ENCODE measurements around the gene S1PR1.
"Not testable (repeated sequence)": the region's sequence is repeated elsewhere in the genome, so short reads cannot be mapped to it uniquely, and the experiment has no call there.

Gene S1PR1

DNA sequence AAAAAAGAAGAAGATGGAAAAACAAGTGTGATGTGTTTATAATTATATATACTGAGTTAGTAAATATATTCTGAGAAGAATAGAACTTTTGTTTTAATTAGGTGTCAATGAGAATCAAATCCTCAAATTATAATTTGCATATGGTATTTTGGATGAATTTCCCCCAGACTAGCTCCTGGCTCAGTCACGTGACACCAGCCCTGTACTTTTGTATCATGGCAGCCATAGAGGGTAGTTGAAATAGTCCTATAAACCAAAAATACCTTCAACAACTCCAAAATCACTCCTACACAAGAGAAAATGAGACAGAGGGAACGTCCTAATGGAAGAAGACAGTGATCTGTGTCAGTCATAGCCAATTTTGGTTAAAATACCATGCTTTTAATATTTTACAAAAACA lies 9.0 kb upstream of the S1PR1 start:
- H3K4me1 ChIP-seq (ENCODE audit: control insufficient read depth, insufficient read depth, low read length), result no peaks in the 10 kb centered on the region
- no peak overlapping the region for H3K9ac ChIP-seq (ENCODE audit: low read length)
- no peaks in the 10 kb centered on the region for H3K9me3 ChIP-seq (ENCODE audit: control insufficient read depth, low read length)
- no peak overlapping the region for H3K4me3 ChIP-seq (ENCODE audit: low read length)
- H3K36me3 ChIP-seq (ENCODE audit: control insufficient read depth, insufficient read depth, low read length), result no peaks in the 10 kb centered on the region
- no peaks in the 10 kb centered on the region for H3K27me3 ChIP-seq (ENCODE audit: control insufficient read depth, insufficient read depth, low read length)

DNA sequence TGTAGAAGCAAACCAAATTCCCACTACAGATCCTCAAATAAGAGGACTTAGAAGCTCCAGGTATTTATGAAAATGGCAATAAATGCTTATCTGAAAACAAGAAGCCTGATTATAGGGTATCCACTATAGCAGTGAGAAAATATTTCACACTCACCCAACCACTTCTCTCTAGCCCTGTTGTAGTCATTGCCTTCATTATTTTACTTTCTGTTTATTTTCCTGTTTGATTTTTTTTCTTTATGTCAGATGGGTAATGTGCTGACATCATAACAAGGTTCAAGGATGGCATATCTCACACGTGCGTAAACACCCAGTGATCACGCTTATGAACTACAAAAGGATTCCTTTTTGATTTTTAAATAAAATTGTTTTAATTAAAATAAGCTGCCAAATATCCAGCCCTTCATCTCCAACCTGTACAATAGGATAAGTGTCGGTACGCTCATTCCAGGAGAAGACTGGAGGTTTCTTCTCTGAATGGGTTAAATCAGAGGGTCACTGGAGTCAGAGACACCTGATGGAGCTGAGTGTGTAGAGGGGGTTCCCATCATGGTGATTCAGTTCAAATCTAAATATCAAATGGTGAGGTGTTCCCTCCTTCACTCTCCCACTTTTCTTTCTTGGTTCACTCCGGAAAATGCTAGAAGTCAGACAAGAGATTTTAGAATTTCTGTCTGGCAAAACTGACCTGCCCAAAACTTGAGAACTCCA lies 8.2 kb upstream of the S1PR1 start:
- Histone ChIP-seq H3K36me3 (ENCODE audit: control insufficient read depth, insufficient read depth, low read length) (no peaks in the 10 kb centered on the region), H3K9me3 (ENCODE audit: control insufficient read depth, low read length) (no peaks in the 10 kb centered on the region), H3K27me3 (ENCODE audit: control insufficient read depth, insufficient read depth, low read length) (no peaks in the 10 kb centered on the region), H3K9ac (ENCODE audit: low read length) (no peak overlapping the region), H3K4me3 (ENCODE audit: low read length) (no peak overlapping the region), H3K4me1 (ENCODE audit: control insufficient read depth, insufficient read depth, low read length) (no peaks in the 10 kb centered on the region)

DNA sequence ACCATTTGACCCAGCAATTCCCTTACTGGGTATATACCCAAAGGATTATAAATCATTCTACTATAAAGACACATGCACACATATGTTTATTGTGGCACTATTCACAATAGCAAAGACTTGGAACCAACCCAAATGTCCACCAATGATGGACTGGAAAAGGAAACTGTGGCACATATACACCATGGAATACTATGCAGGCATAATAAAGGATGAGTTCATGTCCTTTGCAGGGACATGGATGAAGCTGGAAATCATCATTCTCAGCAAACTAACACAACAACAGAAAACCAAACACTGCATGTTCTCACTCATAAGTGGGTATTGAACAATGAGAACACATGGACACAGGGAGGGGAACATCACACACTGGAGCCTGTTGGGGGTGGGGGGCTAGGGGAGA lies 4.6 kb upstream of the S1PR1 start:
- not testable (repeated sequence) for H3K36me3 ChIP-seq (ENCODE audit: control insufficient read depth, insufficient read depth, low read length); H3K9ac ChIP-seq (ENCODE audit: low read length); H3K9me3 ChIP-seq (ENCODE audit: control insufficient read depth, low read length); H3K4me3 ChIP-seq (ENCODE audit: low read length)
- Histone ChIP-seq H3K27me3 (ENCODE audit: control insufficient read depth, insufficient read depth, low read length) (peaks cover 29% of the 10 kb centered on the region), H3K4me1 (ENCODE audit: control insufficient read depth, insufficient read depth, low read length) (peaks cover 14% of the 10 kb centered on the region)

DNA sequence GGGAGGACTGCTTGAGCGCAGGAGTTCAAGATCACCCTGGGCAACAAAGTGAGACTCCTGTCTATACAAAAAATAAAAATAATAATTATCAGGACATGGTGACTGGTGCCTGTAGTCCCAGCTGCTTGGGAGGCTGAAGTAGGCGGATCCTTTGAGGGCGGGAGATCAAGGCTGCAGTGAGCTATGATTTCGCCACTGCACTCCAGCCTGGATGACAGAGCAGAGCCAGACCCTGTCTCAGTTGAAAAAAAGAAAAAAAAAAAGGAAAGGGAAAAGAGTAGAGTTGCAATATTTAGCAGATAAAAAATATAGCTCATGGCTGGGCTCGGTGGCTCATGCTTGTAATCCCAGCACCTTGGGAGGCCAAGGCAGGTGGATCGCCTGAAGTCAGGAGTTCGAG lies 3.3 kb upstream of the S1PR1 start:
- no peak overlapping the region for H3K9ac ChIP-seq (ENCODE audit: low read length)
- no peaks in the 10 kb centered on the region for H3K9me3 ChIP-seq (ENCODE audit: control insufficient read depth, low read length)
- peaks cover 41% of the 10 kb centered on the region for H3K27me3 ChIP-seq (ENCODE audit: control insufficient read depth, insufficient read depth, low read length)
- H3K36me3 ChIP-seq (ENCODE audit: control insufficient read depth, insufficient read depth, low read length), result no peaks in the 10 kb centered on the region
- no peak overlapping the region for H3K4me3 ChIP-seq (ENCODE audit: low read length)
- peaks cover 19% of the 10 kb centered on the region for H3K4me1 ChIP-seq (ENCODE audit: control insufficient read depth, insufficient read depth, low read length)

DNA sequence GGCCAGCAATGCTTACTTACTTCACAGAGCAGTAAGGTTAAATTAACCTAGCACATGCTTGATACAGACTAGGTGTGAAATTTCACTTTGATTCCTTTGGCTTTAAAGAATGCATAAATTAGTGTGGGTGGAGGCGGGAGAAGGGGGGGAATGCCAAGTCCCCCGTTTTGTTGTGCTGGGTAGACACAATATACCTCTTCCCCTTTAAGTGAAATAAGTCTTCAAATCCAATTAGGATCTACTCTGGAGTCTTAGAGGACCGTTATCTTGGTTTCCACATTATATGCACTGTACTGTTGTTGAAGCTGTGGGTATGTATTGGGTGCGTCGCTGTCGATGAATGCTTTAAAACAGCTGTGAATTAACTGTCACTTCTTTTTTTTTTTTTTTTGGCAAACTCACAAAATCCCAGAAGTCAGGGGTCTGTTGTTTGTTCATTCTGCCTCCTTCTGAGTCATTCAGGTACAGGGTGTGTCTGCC lies 1.6 kb upstream of the S1PR1 start:
- H3K4me1 ChIP-seq (ENCODE audit: control insufficient read depth, insufficient read depth, low read length), result peaks cover 19% of the 10 kb centered on the region
- no peak overlapping the region for H3K9ac ChIP-seq (ENCODE audit: low read length)
- peaks cover 49% of the 10 kb centered on the region for H3K27me3 ChIP-seq (ENCODE audit: control insufficient read depth, insufficient read depth, low read length)
- H3K4me3 ChIP-seq (ENCODE audit: low read length), result peak overlapping the region; percentile 6
- no peaks in the 10 kb centered on the region for H3K36me3 ChIP-seq (ENCODE audit: control insufficient read depth, insufficient read depth, low read length)
- no peaks in the 10 kb centered on the region for H3K9me3 ChIP-seq (ENCODE audit: control insufficient read depth, low read length)

DNA sequence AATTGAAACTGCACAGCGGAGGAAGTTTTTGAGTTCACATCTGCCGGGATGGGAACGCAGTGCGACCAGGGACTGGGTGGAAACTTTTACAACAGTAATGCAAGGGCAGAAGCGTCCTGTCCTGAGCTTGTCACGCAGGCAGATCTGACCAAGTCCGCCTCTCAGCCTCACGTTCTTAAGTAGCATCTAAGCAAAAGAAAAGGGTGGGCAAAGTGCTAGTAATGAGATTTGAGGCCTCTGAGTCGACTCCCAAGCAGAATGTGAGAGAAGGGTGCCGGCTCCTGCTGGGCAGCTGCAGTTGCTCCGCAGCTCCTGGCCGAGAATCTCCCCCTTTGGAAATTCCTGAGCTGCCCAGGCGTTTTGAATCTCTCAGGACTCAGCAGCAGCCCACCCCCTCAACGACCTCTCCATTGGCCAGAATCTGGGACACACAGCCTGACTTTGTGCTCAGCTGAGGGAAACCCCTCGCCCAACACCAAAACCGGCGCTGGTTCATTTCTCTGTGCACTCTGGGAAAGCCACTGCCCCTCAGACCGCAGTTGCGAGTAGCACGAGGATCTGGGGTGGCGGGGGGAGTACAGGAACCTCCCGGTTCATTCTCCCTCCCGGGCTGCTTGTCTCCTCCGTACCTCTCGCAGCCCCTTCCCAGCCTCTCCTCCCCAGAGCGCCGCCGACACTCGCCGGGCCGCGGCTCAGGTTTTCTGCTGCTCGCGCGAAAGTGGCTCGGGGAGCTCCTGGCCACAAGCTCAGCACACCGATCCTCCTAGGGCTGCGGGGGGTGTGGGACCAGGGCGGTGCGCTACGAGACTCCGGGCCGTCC lies 913 bp upstream of the S1PR1 start:
- peak overlapping the region; percentile 6 for H3K4me3 ChIP-seq (ENCODE audit: low read length)
- peaks cover 49% of the 10 kb centered on the region for H3K27me3 ChIP-seq (ENCODE audit: control insufficient read depth, insufficient read depth, low read length)
- H3K9ac ChIP-seq (ENCODE audit: low read length), result peak overlapping the region; percentile 45
- no peaks in the 10 kb centered on the region for H3K36me3 ChIP-seq (ENCODE audit: control insufficient read depth, insufficient read depth, low read length)
- peaks cover 19% of the 10 kb centered on the region for H3K4me1 ChIP-seq (ENCODE audit: control insufficient read depth, insufficient read depth, low read length)
- no peaks in the 10 kb centered on the region for H3K9me3 ChIP-seq (ENCODE audit: control insufficient read depth, low read length)

DNA sequence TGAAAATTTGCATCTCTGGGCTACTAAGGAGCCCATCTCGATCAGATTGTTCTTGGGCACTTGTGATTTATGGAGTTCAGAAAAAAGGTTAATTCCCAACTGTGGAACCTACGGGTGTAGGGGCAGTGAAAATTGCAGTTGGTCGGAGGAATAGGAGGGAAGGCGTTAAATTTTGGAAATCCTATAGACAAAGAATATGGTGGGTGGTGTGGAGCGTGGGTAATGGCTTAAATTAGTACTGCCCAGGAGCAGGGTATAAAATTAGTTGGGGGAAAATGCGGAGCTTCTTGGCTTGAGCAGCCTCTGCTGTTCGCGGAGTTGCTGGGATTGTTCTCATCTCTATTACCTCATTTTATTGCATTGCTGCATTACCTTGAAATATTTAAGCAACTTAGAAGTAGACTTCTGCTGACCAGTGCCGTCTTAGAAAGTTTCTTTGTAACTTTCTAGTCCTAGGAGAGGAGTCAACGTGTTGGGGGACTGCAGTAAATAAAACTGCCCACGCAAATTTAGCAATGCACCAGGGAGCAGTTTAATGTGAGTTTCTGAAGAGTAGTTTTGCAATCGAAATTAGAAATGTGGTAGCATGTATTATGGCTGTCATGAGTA lies 514 bp downstream of the S1PR1 start:
- no peaks in the 10 kb centered on the region for H3K36me3 ChIP-seq (ENCODE audit: control insufficient read depth, insufficient read depth, low read length)
- peaks cover 49% of the 10 kb centered on the region for H3K27me3 ChIP-seq (ENCODE audit: control insufficient read depth, insufficient read depth, low read length)
- peak overlapping the region; percentile 23 for H3K9ac ChIP-seq (ENCODE audit: low read length)
- H3K9me3 ChIP-seq (ENCODE audit: control insufficient read depth, low read length), result no peaks in the 10 kb centered on the region
- peak overlapping the region; percentile 1 for H3K4me3 ChIP-seq (ENCODE audit: low read length)
- peaks cover 19% of the 10 kb centered on the region for H3K4me1 ChIP-seq (ENCODE audit: control insufficient read depth, insufficient read depth, low read length)

DNA sequence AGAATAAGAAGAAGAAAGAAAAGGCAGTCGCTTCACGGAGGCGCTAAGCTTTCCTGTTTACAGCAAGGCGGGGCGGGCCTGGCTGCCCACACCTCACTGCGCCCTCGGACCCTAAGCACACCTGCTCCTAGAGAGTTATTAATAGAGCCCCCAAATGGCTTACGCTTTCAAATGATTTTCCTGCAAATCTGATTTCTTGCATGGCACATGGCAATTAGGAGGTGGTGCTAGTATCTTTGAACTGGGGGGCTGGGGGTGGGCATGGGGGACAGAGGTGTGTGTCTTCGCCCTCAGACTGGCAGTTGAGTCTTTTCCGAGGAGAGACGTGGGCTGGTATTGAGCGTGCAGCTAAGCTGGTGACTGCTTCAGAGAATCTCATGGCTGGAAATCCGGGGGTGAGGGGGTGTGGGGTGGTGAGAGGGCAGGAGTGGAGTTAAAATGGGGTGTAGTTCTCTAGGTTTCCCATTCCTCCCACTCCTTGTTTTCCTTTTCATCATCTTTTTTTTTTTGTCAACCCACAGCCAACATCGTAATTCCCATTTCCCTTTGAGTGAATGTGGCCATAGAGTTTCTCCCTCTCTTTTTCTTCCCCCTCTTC lies 1.3 kb downstream of the S1PR1 start:
- peaks cover 49% of the 10 kb centered on the region for H3K27me3 ChIP-seq (ENCODE audit: control insufficient read depth, insufficient read depth, low read length)
- no peak overlapping the region for H3K4me3 ChIP-seq (ENCODE audit: low read length)
- no peak overlapping the region for H3K9ac ChIP-seq (ENCODE audit: low read length)
- H3K4me1 ChIP-seq (ENCODE audit: control insufficient read depth, insufficient read depth, low read length), result peaks cover 19% of the 10 kb centered on the region
- H3K9me3 ChIP-seq (ENCODE audit: control insufficient read depth, low read length), result no peaks in the 10 kb centered on the region
- H3K36me3 ChIP-seq (ENCODE audit: control insufficient read depth, insufficient read depth, low read length), result no peaks in the 10 kb centered on the region

DNA sequence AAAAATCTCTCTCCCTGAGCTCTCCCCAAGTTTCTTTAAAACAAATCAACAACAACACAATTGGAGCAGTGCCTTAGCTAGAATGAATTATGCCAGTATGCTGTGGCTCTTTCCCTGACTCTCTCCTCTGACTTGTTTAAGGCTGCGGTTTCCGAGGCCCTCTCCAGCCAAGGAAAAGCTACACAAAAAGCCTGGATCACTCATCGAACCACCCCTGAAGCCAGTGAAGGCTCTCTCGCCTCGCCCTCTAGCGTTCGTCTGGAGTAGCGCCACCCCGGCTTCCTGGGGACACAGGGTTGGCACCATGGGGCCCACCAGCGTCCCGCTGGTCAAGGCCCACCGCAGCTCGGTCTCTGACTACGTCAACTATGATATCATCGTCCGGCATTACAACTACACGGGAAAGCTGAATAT lies 1.9 kb downstream of the S1PR1 start:
- Histone ChIP-seq H3K4me3 (ENCODE audit: low read length) (no peak overlapping the region), H3K27me3 (ENCODE audit: control insufficient read depth, insufficient read depth, low read length) (peaks cover 49% of the 10 kb centered on the region), H3K4me1 (ENCODE audit: control insufficient read depth, insufficient read depth, low read length) (peaks cover 19% of the 10 kb centered on the region)

DNA sequence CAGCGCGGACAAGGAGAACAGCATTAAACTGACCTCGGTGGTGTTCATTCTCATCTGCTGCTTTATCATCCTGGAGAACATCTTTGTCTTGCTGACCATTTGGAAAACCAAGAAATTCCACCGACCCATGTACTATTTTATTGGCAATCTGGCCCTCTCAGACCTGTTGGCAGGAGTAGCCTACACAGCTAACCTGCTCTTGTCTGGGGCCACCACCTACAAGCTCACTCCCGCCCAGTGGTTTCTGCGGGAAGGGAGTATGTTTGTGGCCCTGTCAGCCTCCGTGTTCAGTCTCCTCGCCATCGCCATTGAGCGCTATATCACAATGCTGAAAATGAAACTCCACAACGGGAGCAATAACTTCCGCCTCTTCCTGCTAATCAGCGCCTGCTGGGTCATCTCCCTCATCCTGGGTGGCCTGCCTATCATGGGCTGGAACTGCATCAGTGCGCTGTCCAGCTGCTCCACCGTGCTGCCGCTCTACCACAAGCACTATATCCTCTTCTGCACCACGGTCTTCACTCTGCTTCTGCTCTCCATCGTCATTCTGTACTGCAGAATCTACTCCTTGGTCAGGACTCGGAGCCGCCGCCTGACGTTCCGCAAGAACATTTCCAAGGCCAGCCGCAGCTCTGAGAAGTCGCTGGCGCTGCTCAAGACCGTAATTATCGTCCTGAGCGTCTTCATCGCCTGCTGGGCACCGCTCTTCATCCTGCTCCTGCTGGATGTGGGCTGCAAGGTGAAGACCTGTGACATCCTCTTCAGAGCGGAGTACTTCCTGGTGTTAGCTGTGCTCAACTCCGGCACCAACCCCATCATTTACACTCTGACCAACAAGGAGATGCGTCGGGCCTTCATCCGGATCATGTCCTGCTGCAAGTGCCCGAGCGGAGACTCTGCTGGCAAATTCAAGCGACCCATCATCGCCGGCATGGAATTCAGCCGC lies 2.5 kb downstream of the S1PR1 start:
- no peak overlapping the region for H3K4me3 ChIP-seq (ENCODE audit: low read length)
- H3K9me3 ChIP-seq (ENCODE audit: control insufficient read depth, low read length), result no peaks in the 10 kb centered on the region
- H3K36me3 ChIP-seq (ENCODE audit: control insufficient read depth, insufficient read depth, low read length), result no peaks in the 10 kb centered on the region
- peaks cover 45% of the 10 kb centered on the region for H3K27me3 ChIP-seq (ENCODE audit: control insufficient read depth, insufficient read depth, low read length)
- peaks cover 19% of the 10 kb centered on the region for H3K4me1 ChIP-seq (ENCODE audit: control insufficient read depth, insufficient read depth, low read length)
- H3K9ac ChIP-seq (ENCODE audit: low read length), result no peak overlapping the region

More for the DNA sequence above, 1.9 kb downstream of the S1PR1 start:
- Histone ChIP-seq H3K9me3 (ENCODE audit: control insufficient read depth, low read length) (no peaks in the 10 kb centered on the region), H3K36me3 (ENCODE audit: control insufficient read depth, insufficient read depth, low read length) (no peaks in the 10 kb centered on the region), H3K9ac (ENCODE audit: low read length) (no peak overlapping the region)

DNA sequence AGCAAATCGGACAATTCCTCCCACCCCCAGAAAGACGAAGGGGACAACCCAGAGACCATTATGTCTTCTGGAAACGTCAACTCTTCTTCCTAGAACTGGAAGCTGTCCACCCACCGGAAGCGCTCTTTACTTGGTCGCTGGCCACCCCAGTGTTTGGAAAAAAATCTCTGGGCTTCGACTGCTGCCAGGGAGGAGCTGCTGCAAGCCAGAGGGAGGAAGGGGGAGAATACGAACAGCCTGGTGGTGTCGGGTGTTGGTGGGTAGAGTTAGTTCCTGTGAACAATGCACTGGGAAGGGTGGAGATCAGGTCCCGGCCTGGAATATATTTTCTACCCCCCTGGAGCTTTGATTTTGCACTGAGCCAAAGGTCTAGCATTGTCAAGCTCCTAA lies 3.2 kb downstream of the S1PR1 start:
- H3K9me3 ChIP-seq (ENCODE audit: control insufficient read depth, low read length), result no peaks in the 10 kb centered on the region
- H3K36me3 ChIP-seq (ENCODE audit: control insufficient read depth, insufficient read depth, low read length), result no peaks in the 10 kb centered on the region
- peaks cover 19% of the 10 kb centered on the region for H3K4me1 ChIP-seq (ENCODE audit: control insufficient read depth, insufficient read depth, low read length)
- no peak overlapping the region for H3K9ac ChIP-seq (ENCODE audit: low read length)
- H3K4me3 ChIP-seq (ENCODE audit: low read length), result no peak overlapping the region
- peaks cover 41% of the 10 kb centered on the region for H3K27me3 ChIP-seq (ENCODE audit: control insufficient read depth, insufficient read depth, low read length)

All from mucosa of stomach (tissue), 1 donor.